ENCODE results near the gene TNNC2. TPM values are rescaled to one million over a fixed set of nuclear protein-coding genes. Genes with fewer than 3 reads are reported as not detected.

TNNC2 gene
- total RNA-seq, 4 donors from 2014 or later: 2.3 to 12.0 (median 6.5) TPM; not detected in 1

GRCh38 chr20:45821947-45822346 is 5.2 kb downstream of the TNNC2 start:
- Histone ChIP-seq H3K36me3 (no peaks in the 10 kb centered on the region), H3K9me3 (no peaks in the 10 kb centered on the region), H3K4me3 (no peak overlapping the region), H3K4me1 (peaks cover 0 to 50% (median 14%) of the 10 kb centered on the region in 4 donors), H3K27me3 (peaks cover 0 to 28% of the 10 kb centered on the region in 2 donors), H3K27ac (no peak overlapping the region)
- TF ChIP-seq CTCF (IDR thresholded peaks at IDR 0.05) (no peak), EP300 (IDR thresholded peaks at IDR 0.05) (no peak), POLR2A (IDR thresholded peaks at IDR 0.05) (no peak)
- 74% methylated on average over 2 of the region's 2 CpGs for WGBS, 2 donors
- DNase-seq (ENCODE audit: low spot score in 2 of 2): no peak

- TF ChIP-seq EP300 (IDR thresholded peaks at IDR 0.05) (no peak), POLR2A (IDR thresholded peaks at IDR 0.05) (no peak), CTCF (IDR thresholded peaks at IDR 0.05) (no peak)
- Histone ChIP-seq H3K4me1 (peaks cover 0 to 39% (median 10%) of the 10 kb centered on the region in 4 donors), H3K27ac (no peak overlapping the region), H3K4me3 (no peak overlapping the region), H3K27me3 (peaks cover 0 to 26% of the 10 kb centered on the region in 2 donors), H3K36me3 (no peaks in the 10 kb centered on the region), H3K9me3 (no peaks in the 10 kb centered on the region)
- no peak for DNase-seq (ENCODE audit: low spot score in 2 of 2)
- 91 to 99% methylated on average over 4 of the region's 4 CpGs for WGBS, 2 donors
Observed at GRCh38 chr20:45819466-45819865, 7.6 kb downstream of the TNNC2 start.

GRCh38 chr20:45818239-45818638 is 8.9 kb downstream of the TNNC2 start:
- H3K9me3 ChIP-seq: no peaks in the 10 kb centered on the region
- TF ChIP-seq EP300 (IDR thresholded peaks at IDR 0.05) (no peak), POLR2A (IDR thresholded peaks at IDR 0.05) (no peak), CTCF (IDR thresholded peaks at IDR 0.05) (no peak)
- 68 to 89% methylated on average over 3 of the region's 3 CpGs for WGBS, 2 donors

GRCh38 chr20:45817376-45818194 is 9.5 kb downstream of the TNNC2 start:
- Histone ChIP-seq H3K27me3 (peaks cover 0 to 7% of the 10 kb centered on the region in 2 donors), H3K9me3 (no peaks in the 10 kb centered on the region), H3K36me3 (no peaks in the 10 kb centered on the region), H3K27ac (peak overlapping the region; percentile 37 to 82 (median 62)), H3K4me1 (peaks cover 0 to 29% (median 5%) of the 10 kb centered on the region in 4 donors), H3K4me3 (no peak overlapping the region)
- WGBS, 2 donors: 42 to 43% methylated on average over 8 to 9 of the region's 9 CpGs
- peak in 1 of 2 donors; percentile 45 for DNase-seq (ENCODE audit: low spot score in 2 of 2)
- TF ChIP-seq EP300 (IDR thresholded peaks at IDR 0.05) (peak; percentile 20 to 45), POLR2A (IDR thresholded peaks at IDR 0.05) (no peak)

More at GRCh38 chr20:45818239-45818638, 8.9 kb downstream of the TNNC2 start:
- Histone ChIP-seq H3K27ac (peak overlapping the region; percentile 37 to 82 (median 62)), H3K36me3 (no peaks in the 10 kb centered on the region), H3K4me3 (no peak overlapping the region), H3K27me3 (peaks cover 0 to 13% of the 10 kb centered on the region in 2 donors), H3K4me1 (peaks cover 0 to 29% (median 3%) of the 10 kb centered on the region in 4 donors)
- DNase-seq (ENCODE audit: low spot score in 2 of 2): no peak

DNA sequence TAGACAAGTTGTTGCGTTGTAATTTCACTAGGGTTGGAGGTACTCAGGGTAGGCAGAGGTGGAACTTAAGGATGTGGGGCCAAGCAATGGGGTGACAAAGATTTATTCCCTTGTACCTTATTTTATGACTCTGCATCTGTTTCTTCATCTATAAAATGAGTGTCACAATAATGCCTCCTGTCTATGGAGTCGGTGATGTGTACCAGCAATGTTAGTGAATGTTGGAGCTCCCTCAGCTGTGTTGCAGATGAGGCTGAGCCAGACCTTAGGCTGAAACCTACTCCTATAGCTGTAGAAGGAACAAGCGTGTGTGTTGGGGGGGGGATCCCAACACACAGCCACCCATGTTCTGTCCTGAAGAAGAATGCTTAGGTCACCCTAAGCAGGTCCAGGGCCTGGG is 10.2 kb downstream of the TNNC2 start:
- TF ChIP-seq POLR2A (IDR thresholded peaks at IDR 0.05) (no peak), CTCF (IDR thresholded peaks at IDR 0.05) (no peak), EP300 (IDR thresholded peaks at IDR 0.05) (no peak)
- peaks cover 0 to 3% of the 10 kb centered on the region in 2 donors for H3K27me3 ChIP-seq
- WGBS, 2 donors: 90 to 93% methylated on average over 3 of the region's 3 CpGs
- no peak for DNase-seq (ENCODE audit: low spot score in 2 of 2)
- no peaks in the 10 kb centered on the region for H3K9me3 ChIP-seq
- H3K4me3 ChIP-seq: no peak overlapping the region
- H3K36me3 ChIP-seq: no peaks in the 10 kb centered on the region
- peaks cover 0 to 28% (median 6%) of the 10 kb centered on the region in 4 donors for H3K4me1 ChIP-seq
- H3K27ac ChIP-seq: peak overlapping the region in 2 of 4 donors; percentile 81 to 82
